Lung microvascular endothelial cell (primary cell): ENCODE results near the gene DNAJC13. TPM values are rescaled to one million over a fixed set of nuclear protein-coding genes. Genes with fewer than 3 reads are reported as not detected.
"Not testable (repeated sequence)": the region's sequence is repeated elsewhere in the genome, so short reads cannot be mapped to it uniquely, and the experiment has no call there.

Experiments used
- DNase-seq, 2 donors: peaks; one replicate each; pipeline versions ENCODE4 v3.0.0 to v3.0.0-alpha.2; 2010; ENCODE audit warnings: low read depth in 2 of 2
- total RNA-seq: library from RNA; depleted of rRNA; stranded (reverse); fragments of >200 nt; gene quantifications from 2 replicates; pipeline ENCODE4 v1.2.1, GENCODE V29; 2014

Gene DNAJC13
- total RNA-seq, 1 donor from 2014 or later: 42.3 TPM

DNA sequence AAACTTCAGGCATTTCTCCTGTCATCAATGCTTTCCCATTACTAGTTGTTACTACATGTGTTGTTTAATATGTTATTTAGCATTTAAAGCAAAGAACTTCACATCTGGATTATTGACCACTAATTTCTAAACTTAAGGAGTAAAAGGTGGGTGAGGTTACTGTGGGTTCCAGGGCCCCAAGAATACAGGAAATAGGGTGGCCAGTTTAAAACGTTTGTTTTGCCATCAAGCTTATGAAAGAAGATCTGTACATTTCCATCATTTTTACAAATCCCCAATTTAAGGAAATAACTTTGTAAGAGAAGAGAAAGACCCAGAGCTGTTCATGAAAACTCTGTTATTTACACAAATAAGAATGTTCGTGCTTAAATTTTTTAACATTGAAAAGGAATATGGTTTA, 125.3 kb downstream of the DNAJC13 start:
- no peak for DNase-seq

- DNase-seq: peak in 1 of 2 donors; percentile 90
These were observed 125.9 kb downstream of the DNAJC13 start for GRCh38 chr3:132543011-132543739.

GRCh38 chr3:132544130-132544529, 126.8 kb downstream of the DNAJC13 start:
- no peak for DNase-seq

- no peak for DNase-seq
These were observed 128.2 kb downstream of the DNAJC13 start for GRCh38 chr3:132545471-132545870.

DNA sequence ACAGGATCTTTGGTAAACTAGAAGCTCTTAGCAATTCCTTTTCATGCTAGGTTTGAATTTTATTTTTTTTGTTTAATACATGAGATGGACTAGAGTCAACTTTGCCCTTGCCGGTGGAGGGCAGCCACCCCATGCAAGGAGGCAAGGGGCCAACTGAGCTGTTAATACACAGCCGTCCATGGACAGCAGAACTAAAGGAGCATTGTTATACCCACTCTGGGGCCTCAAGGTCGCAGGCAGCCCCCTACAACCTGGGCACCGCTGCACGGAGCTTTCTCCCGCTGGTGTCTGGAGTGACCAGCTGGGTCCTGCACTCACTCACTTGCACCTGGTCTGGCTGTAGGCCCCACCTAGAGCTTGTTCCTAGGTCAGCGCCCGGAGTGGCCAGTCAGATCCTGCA, 131.9 kb downstream of the DNAJC13 start:
- DNase-seq: no peak

DNA sequence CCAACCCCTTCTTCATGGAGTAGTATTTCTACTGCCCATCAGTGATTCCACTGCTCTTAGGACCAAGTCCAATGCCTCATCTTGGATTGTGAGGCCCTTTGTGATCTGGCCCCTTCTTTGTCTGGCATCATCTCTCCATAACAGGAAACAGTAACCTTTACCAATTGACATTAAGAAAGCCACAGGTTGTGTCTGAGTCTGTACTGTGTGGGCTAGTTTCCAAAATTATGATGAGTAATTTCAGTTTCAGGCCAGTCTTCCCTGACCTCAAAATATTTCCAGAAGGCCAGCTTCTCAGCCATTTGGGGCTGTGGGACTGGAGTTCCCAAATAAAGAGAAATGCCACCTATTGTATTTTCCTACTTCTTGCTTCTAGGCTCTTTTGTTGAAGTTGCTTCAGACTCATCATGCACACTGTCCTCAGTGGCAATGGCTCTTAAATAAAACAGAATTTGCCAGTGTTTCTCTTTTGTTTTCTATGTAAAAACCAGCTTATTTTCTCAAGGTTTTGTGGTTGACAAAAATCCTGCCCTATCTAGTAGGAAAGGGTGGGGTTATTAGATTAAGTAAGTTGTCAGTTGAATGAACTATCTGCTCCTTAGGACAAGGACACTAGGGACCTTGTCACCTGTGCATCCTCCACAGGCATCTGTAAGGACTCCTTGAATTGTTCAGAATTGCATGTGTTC, 132.7 kb downstream of the DNAJC13 start:
- peak in 1 of 2 donors; percentile 76 for DNase-seq

DNA sequence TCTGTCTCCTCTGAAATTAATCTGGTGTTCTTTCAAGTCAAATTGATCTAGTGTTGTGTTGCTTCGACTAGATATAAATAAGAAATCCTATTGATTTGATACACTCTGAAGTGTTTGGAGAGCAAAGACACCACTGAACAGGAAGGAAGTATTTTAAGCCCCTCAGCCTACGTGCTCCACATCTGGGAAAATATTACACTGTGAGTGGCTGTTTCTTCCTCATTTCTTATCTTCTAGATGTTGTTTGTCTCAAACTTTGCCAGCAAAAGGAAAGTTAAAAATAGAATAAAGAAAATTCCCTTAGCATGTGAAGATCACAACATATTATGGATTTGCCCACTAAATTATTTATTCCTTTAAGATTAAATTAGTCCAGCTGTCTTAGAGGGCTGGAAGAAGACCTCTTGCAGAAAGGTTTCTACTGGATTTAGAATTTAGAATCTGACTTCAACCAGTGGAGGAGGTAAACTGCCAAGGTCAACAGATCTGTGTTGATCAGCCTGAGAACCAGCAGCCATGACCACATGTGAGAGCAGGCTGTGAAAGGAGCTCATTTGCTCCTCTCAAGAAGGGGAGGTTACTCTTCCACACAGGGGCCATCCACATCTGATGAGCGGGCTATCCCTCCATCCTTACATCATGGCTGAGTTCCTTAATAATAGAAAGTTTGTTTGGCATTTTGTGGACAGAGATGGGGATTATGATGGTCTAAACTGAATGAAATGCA, 133.4 kb downstream of the DNAJC13 start:
- no peak for DNase-seq

DNA sequence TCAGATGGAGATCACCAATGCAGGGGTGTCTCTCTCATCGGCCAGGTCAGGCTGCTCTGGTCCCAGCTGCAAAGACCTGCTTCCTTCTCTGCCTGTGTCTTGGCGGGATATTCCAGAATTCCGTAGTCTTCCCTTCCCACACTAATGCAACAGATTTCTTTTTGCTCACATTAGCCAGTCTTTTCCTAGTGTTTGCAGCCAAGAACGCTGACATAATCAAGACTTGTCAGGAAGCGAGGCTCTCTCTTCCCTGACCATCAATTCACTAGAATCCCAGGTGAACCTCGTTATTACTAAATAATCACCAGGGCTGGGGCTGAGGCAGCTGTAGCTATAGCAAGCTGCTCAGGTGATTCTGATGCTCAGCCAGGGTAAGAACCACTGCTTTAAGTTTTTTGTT, 136.5 kb downstream of the DNAJC13 start:
- DNase-seq: peak in 1 of 2 donors; percentile 14

- DNase-seq: peak; percentile 62 to 86
These were observed 137.1 kb downstream of the DNAJC13 start for GRCh38 chr3:132554437-132554836.

- DNase-seq: peak in 1 of 2 donors; percentile 76
These were observed 138.2 kb downstream of the DNAJC13 start for GRCh38 chr3:132555306-132556035.

- not testable (repeated sequence) for DNase-seq
These were observed 138.7 kb downstream of the DNAJC13 start for GRCh38 chr3:132556036-132556386.

DNA sequence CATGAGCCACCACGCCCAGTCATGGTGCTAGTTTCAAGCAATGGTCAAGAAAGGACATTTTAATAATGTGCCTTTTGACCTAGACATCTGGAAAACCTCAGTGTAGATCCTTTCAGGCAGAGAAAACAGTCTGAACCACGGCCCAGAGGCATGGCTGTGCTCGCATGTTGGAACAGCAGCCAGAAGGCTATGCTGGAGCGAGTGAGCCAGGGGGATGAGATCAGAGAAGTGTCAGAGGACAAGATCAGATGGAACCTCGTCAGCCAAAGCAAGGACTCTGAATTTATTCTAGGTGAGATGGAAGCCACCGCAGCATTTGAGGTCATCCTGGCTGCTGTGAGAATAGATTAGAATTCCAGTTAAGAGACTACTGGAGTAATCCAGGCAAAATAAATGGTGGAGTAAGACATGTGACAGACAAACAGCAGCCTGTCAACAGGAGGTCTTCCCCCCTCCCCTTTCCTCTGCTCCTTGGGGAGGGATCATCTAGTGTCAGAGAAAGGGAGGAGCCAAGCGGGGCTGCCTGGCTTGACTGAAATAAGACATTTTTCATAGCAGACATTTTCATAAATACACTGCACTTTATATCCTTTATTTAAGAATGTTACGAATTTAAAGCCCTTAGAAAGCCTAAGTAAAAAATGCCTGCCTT, 139.3 kb downstream of the DNAJC13 start:
- no peak for DNase-seq

- no peak for DNase-seq
These were observed 143.7 kb downstream of the DNAJC13 start for GRCh38 chr3:132561003-132561402.

DNA sequence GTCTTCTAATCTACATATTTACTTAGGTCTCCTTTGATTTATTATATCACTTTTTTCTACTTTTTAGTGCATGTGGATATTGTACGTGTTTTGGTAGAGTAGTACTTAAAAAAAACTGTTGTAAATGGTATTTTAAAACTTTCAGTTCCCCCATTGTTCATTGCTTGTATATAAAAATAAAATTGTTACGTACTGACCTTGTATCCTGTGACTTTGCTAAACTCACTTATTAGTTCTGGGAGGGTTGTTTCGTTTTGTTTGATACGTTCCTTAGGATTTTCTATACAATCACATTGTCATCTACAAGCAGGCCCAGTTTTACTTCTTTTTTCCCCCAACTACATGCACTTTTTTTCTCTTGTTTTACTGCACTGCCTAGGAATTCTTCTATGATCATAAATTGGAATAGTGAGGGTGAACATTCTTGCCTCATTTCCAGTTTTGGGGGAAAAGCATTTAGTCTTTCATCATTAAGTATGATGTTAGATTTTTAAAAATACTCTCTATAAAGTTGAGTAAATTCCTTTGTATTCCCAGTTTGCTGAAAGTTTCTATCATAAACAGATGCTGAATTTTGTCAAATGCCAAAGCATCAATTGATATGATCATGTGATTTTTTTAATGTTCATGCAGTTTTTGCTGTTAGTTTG, 146.2 kb downstream of the DNAJC13 start:
- DNase-seq: no peak

DNA sequence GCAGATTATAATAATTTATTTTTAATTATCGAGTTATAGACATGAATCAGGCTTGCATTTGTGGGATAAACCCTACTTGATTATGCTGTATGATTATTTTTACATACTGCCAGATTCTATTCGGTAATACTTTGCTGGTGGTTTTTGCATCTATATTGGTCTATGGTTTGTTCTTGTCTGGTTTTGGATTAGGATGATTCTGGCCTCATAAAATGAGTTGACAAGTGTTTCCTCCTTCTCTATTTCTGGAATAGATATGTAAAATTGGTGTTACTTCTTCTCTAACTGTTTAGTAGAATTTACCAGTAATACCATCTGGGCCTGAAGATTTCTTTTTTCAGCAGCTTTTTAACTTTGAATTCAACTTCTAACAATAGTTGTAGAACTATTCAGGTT, 146.8 kb downstream of the DNAJC13 start:
- DNase-seq: no peak

GRCh38 chr3:132568422-132568821, 151.1 kb downstream of the DNAJC13 start:
- no peak for DNase-seq

- peak in 1 of 2 donors; percentile 63 for DNase-seq
These were observed 151.9 kb downstream of the DNAJC13 start for GRCh38 chr3:132569153-132569552.

DNA sequence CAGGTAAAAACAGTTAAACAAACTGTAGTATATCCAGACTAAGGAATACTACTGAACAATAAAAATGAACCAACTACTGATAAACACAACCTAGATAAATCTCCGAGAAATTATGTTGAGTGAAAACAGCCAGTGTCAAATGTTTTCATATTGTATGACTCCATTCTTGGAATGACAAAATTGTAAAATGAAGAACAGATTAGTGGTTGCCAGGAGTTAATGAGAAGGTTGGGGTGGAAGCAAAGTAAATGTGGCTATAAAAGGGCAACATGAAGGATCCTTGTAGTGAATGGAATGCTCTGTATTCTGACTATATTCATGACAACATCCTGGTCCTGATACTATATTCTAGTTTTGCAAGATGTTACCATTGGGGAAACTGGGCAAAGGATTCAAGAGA, 152.3 kb downstream of the DNAJC13 start:
- DNase-seq: no peak

DNA sequence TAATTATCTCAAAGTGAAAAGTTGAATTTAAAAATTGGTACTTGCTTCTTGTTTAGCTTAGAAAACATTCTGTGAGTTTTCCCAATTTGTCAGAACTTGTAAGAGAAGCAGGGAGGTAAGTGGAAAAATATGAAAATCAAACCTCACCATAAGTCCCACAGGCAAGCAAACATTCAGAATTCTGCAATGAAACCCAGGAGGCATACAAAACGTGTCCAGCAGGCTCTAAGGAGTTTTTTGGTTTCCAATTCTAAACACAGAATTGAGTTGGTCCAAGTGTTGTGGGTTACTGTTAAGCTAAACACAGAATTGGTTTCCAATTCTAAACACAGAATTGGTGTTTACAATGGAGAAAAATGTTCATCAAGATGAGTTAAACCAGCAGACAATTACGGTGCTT, 152.7 kb downstream of the DNAJC13 start:
- no peak for DNase-seq

GRCh38 chr3:132573797-132574211, 156.5 kb downstream of the DNAJC13 start:
- DNase-seq: peak in 1 of 2 donors; percentile 66

- no peak for DNase-seq
These were observed 170.1 kb downstream of the DNAJC13 start for GRCh38 chr3:132587401-132587800.
